GM12878 (cell line): ENCODE results near the gene HYI.

ENCODE experiments used
- BACH1 ChIP-seq: fragments of 450-650 bp; IDR thresholded peaks from 2 replicates; pipeline ENCODE4 v1.6.1; 2017; ENCODE audit warnings: mild to moderate bottlenecking, borderline replicate concordance
- EGR1 ChIP-seq, 2 experiments: IDR thresholded peaks; 1 replicate in 1 of 2; 2 replicates in 1 of 2; pipeline ENCODE4 v1.6.1; 2011 to 2012; ENCODE audit warnings: low read depth in 2 of 2, low read length in 2 of 2, borderline replicate concordance in 1 of 2, mild to moderate bottlenecking in 1 of 2, moderate library complexity in 1 of 2
- ETV6 ChIP-seq, 2 experiments: fragments of 450-650 bp in 1 of 2; IDR thresholded peaks in 1 of 2; conservative IDR thresholded peaks in 1 of 2; 2 replicates each; pipeline ENCODE4 v1.6.1; 2014; ENCODE audit warnings: antibody characterized with exemption in 1 of 2, borderline replicate concordance in 1 of 2, low read depth in 1 of 2, mild to moderate bottlenecking in 1 of 2, moderate library complexity in 1 of 2
- FOXM1 ChIP-seq: IDR thresholded peaks from 2 replicates; pipeline ENCODE4 v1.6.1; 2012; ENCODE audit warnings: low read depth, mild to moderate bottlenecking, inconsistent platforms, low read length, moderate library complexity
- HCFC1 ChIP-seq: fragments of 150-350 bp; IDR thresholded peaks from 2 replicates; pipeline ENCODE4 v1.6.1; 2014; ENCODE audit warnings: low read length
- HDAC2 ChIP-seq: fragments of 200-600 bp; sonication (generic); IDR thresholded peaks from 2 replicates; pipeline ENCODE4 v1.6.1; 2017
- MYC ChIP-seq: IDR thresholded peaks from 2 replicates; pipeline ENCODE4 v1.6.1; 2011; ENCODE audit warnings: mild to moderate bottlenecking, low read length, moderate library complexity, inconsistent platforms; ENCODE audit not compliant: insufficient read depth, insufficient replicate concordance, insufficient read length, severe bottlenecking
- POLR2A ChIP-seq: IDR thresholded peaks from 2 replicates; pipeline ENCODE4 v1.6.1; 2011; ENCODE audit warnings: low read depth, mild to moderate bottlenecking, low read length
- RELA ChIP-seq: fragments of 450-650 bp; IDR thresholded peaks from 2 replicates; pipeline ENCODE4 v1.8.0; 2014; ENCODE audit warnings: borderline replicate concordance; ENCODE audit not compliant: partially characterized antibody
- TCF7 ChIP-seq: IDR thresholded peaks from 2 replicates; pipeline ENCODE4 v1.6.1; 2014; ENCODE audit warnings: antibody characterized with exemption, borderline replicate concordance
- ZNF274 ChIP-seq: IDR thresholded peaks from one replicate; pipeline ENCODE4 v1.8.0; 2011; ENCODE audit not compliant: insufficient read length, insufficient read depth
- TF ChIP-seq, protein P1 (sequence below), 3 experiments: IDR thresholded peaks in 2 of 3; conservative IDR thresholded peaks in 1 of 3; 2 replicates each; pipeline ENCODE4 v1.5.1; 2011; ENCODE audit warnings: low read depth in 3 of 3, low read length in 3 of 3, mild to moderate bottlenecking in 3 of 3, control low read depth in 2 of 3, moderate library complexity in 2 of 3, inconsistent platforms in 1 of 3, mixed read lengths in 1 of 3; ENCODE audit not compliant: control insufficient read depth in 2 of 3, insufficient read depth in 1 of 3; ENCODE audit errors: extremely low read depth in 1 of 3
- TF ChIP-seq, protein P2 (sequence below): IDR thresholded peaks from 2 replicates; pipeline ENCODE4 v1.6.1; 2012; ENCODE audit warnings: low read depth, low read length, improper control_type of control experiment

DNA sequence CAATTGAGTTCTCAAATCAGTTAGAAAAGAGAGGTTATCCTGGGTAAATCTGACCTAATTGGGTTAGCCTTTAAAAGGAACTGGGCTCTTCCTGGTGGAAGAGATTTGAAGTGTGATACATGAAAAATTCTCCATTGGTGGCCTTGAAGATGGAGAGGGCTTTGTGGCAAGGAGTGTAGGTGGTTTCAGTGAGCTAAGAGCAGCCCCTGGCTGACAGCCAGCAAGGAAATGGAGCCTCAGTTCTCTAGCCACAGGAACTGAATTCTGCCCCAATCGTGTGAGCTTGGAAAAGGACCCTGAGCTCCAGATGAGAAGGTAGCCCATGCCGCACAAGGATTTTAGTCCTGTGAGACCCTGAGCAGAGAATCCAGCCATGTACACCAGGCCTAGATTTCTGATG is 12.7 kb upstream of the HYI start:
- TF ChIP-seq EGR1 (IDR thresholded peaks at IDR 0.05; ENCODE audit: borderline replicate concordance in 1 of 2, low read depth in 2 of 2, low read length in 2 of 2) (no peak), POLR2A (no peak), ZNF274 (no peak), MYC (no peak), BACH1 (no peak), TCF7 (no peak), FOXM1 (no peak), RELA (no peak), ETV6 (conservative IDR thresholded peaks at IDR 0.05 in 1 of 2, IDR thresholded peaks at IDR 0.05 in 1 of 2; ENCODE audit: borderline replicate concordance in 1 of 2, low read depth in 1 of 2) (no peak), HDAC2 (no peak), HCFC1 (no peak)
- TF ChIP-seq, protein P1, sequence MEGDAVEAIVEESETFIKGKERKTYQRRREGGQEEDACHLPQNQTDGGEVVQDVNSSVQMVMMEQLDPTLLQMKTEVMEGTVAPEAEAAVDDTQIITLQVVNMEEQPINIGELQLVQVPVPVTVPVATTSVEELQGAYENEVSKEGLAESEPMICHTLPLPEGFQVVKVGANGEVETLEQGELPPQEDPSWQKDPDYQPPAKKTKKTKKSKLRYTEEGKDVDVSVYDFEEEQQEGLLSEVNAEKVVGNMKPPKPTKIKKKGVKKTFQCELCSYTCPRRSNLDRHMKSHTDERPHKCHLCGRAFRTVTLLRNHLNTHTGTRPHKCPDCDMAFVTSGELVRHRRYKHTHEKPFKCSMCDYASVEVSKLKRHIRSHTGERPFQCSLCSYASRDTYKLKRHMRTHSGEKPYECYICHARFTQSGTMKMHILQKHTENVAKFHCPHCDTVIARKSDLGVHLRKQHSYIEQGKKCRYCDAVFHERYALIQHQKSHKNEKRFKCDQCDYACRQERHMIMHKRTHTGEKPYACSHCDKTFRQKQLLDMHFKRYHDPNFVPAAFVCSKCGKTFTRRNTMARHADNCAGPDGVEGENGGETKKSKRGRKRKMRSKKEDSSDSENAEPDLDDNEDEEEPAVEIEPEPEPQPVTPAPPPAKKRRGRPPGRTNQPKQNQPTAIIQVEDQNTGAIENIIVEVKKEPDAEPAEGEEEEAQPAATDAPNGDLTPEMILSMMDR (IDR thresholded peaks at IDR 0.05 in 2 of 3, conservative IDR thresholded peaks at IDR 0.05 in 1 of 3; ENCODE audit: control insufficient read depth in 2 of 3, extremely low read depth in 1 of 3, insufficient read depth in 1 of 3, low read depth in 3 of 3, low read length in 3 of 3): no peak
- TF ChIP-seq, protein P2, sequence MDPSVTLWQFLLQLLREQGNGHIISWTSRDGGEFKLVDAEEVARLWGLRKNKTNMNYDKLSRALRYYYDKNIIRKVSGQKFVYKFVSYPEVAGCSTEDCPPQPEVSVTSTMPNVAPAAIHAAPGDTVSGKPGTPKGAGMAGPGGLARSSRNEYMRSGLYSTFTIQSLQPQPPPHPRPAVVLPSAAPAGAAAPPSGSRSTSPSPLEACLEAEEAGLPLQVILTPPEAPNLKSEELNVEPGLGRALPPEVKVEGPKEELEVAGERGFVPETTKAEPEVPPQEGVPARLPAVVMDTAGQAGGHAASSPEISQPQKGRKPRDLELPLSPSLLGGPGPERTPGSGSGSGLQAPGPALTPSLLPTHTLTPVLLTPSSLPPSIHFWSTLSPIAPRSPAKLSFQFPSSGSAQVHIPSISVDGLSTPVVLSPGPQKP: no peak
